Measurements from ENCODE around the gene SUMF2.

DNA sequence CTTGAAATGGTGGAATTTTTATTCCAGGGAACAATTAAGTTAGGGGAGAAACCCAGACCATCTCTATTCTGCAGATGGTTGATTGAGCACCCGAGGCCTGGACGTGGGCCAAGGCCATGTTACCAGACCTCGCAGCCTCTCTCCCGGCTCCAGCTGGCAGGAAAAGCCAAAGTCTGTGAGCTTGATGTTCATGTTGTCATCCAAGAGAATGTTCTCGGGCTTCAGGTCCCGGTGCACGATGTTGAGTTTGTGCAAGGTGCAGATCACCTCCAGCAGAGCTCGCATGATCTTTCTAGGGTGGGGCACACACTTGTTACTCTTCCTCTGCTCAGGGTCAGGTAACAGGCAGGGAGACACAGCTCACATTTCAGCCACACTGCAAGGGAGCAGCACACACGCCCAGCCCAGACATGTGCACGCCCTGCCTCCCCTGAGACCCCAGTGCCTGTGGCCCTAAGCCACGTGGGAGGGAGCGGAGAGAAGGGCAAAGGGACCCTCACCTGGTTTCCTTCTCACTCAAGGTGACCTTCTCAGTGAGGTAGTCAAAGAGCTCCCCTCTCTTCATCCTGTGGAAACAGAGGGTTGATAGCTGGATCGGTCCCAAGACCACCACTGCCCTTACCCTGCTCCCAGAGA lies 19.2 kb downstream of the SUMF2 start:
- TF ChIP-seq POLR2A (IDR thresholded peaks at IDR 0.05) = no peak
- TF ChIP-seq, protein P1, sequence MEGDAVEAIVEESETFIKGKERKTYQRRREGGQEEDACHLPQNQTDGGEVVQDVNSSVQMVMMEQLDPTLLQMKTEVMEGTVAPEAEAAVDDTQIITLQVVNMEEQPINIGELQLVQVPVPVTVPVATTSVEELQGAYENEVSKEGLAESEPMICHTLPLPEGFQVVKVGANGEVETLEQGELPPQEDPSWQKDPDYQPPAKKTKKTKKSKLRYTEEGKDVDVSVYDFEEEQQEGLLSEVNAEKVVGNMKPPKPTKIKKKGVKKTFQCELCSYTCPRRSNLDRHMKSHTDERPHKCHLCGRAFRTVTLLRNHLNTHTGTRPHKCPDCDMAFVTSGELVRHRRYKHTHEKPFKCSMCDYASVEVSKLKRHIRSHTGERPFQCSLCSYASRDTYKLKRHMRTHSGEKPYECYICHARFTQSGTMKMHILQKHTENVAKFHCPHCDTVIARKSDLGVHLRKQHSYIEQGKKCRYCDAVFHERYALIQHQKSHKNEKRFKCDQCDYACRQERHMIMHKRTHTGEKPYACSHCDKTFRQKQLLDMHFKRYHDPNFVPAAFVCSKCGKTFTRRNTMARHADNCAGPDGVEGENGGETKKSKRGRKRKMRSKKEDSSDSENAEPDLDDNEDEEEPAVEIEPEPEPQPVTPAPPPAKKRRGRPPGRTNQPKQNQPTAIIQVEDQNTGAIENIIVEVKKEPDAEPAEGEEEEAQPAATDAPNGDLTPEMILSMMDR (IDR thresholded peaks at IDR 0.05) = no peak

Measured in thyroid gland (tissue), 4 donors.